Measurements from ENCODE around the gene NFU1.

GRCh38 chr2:69481421-69481820, 44.2 kb upstream of the NFU1 start:
- TF ChIP-seq POLR2A (IDR thresholded peaks at IDR 0.05) (no peak), CTCF (IDR thresholded peaks at IDR 0.05) (no peak)
